ENCODE data around the gene GABRG3. TPM values are rescaled to one million over a fixed set of nuclear protein-coding genes. Genes with fewer than 3 reads are reported as not detected.

The GABRG3 gene
- total and polyA plus RNA-seq, 9 of the 15 experiments (the other 6 are each of a cell fraction or from before 2014, with no cell fraction given): 4.0 to 15.1 (median 11.2) TPM

DNA sequence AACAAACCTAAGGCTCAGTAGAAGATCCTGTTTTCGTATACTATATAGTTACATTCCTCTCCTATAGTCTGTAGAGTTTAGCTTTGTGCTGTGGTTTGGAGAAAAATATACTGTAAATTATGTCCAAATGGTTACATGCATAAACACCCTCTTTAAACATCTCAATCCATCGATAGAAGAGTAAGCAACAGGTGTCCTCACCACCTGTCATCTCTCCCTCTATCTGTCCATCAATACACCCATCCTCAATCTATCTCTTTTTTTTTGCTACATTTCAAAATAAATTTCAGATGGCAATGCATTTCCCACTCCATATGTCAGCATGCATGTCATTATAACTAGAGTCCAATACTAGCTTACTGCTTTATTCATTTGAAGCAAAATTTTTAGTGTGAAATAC, 21.0 kb upstream of the GABRG3 start (continued):
- TF ChIP-seq RREB1 (CRISPR knock-in tag; IDR thresholded peaks at IDR 0.05) (no peak), ZNF121 (CRISPR knock-in tag; conservative IDR thresholded peaks at IDR 0.05) (no peak), FOXK1 (CRISPR knock-in tag; IDR thresholded peaks at IDR 0.05; ENCODE audit: borderline replicate concordance) (no peak)

GRCh38 chr15:26954403-26954802, 16.6 kb upstream of the GABRG3 start:
- Histone ChIP-seq H3K9ac (ENCODE audit: insufficient read depth in 1 of 2, low read depth in 2 of 2, low read length in 2 of 2) (no peak overlapping the region), H3K4me1 (replicated peaks in 1 of 2; ENCODE audit: control insufficient read depth in 2 of 2, insufficient read depth in 2 of 2, low read length in 2 of 2) (no peaks in the 10 kb centered on the region), H3K9me1 (ENCODE audit: control insufficient read depth, insufficient read depth, low read length) (no peaks in the 10 kb centered on the region), H3K9me3 (replicated peaks; ENCODE audit: control insufficient read depth, insufficient read depth, low read depth, low read length) (no peaks in the 10 kb centered on the region; the same call in 1 of the 2 replicates), H3K4me2 (ENCODE audit: insufficient read depth, low read length) (no peak overlapping the region), H3K27me3 (ENCODE audit: control insufficient read depth in 2 of 2, insufficient read depth in 2 of 2, low read length in 2 of 2) (no peaks in the 10 kb centered on the region), H3K36me3 (ENCODE audit: control insufficient read depth, insufficient read depth, low read length) (no peaks in the 10 kb centered on the region), H3K27ac (ENCODE audit: extremely low read depth, low read depth, low read length) (no peak overlapping the region), H4K20me1 (replicated peaks; ENCODE audit: control insufficient read depth, insufficient read depth, low read length) (no peaks in the 10 kb centered on the region), H3K4me3 (no peak overlapping the region), H2AFZ (ENCODE audit: low read depth, low read length) (no peak overlapping the region), H3K79me2 (ENCODE audit: control insufficient read depth, insufficient read depth, low read length) (no peaks in the 10 kb centered on the region)
- DNase-seq (ENCODE audit: extremely low read depth in 1 of 4, low spot score in 3 of 4): no peak
- ChIA-PET POLR2A (no interaction called here), CTCF (ENCODE audit: low intra/inter-chr PET ratio) (no interaction called here)
- intact Hi-C loops (cut with micrococcal nuclease) (no loop called here), in situ Hi-C loops (cut with MboI) (no loop called here)
- FAIRE-seq: no peak
- TF ChIP-seq TRIM28 (IDR thresholded peaks at IDR 0.05): peak; percentile 61
- no peak for TF ChIP-seq ARID2 (IDR thresholded peaks at IDR 0.05)
- no TSS peak for BruUV-seq (replicated peaks)
- no peak for ATAC-seq
- 0% methylated on average over 2 of the region's 2 CpGs for WGBS (ENCODE audit: insufficient coverage, low coverage, missing lambda C conversion rate)

All from K562 (cell line).